HEK293T (cell line): ENCODE data around the gene ADCY2.

Source experiments
- CTCF ChIA-PET: fragments of 350-600 bp; formaldehyde crosslinking; extraction: SDS; loops from one replicate; lab custom pipeline; 2021; ENCODE audit warnings: antibody characterized with exemption, inconsistent platforms; lab: Yijun Ruan, JAX
- POLR2A ChIA-PET: fragments of 350-600 bp; formaldehyde crosslinking; extraction: SDS; loops from one replicate; lab custom pipeline; 2020; ENCODE audit warnings: antibody characterized with exemption, inconsistent platforms; lab: Yijun Ruan, JAX
- DNase-seq: peaks from one replicate; pipeline ENCODE4 v3.0.0; 2012; ENCODE audit warnings: mixed read lengths; ENCODE audit errors: extremely low spot score
- ARNT ChIP-seq: fragments of 450-650 bp; IDR thresholded peaks from 2 replicates; pipeline ENCODE4 v1.6.1; 2017; ENCODE audit warnings: mild to moderate bottlenecking
- BHLHE40 ChIP-seq: fragments of 450-650 bp; IDR thresholded peaks from 2 replicates; pipeline ENCODE4 v1.6.1; 2016; ENCODE audit warnings: mild to moderate bottlenecking, moderate library complexity, borderline replicate concordance
- CTBP1 ChIP-seq: fragments of 450-650 bp; IDR thresholded peaks from 2 replicates; pipeline ENCODE4 v1.6.1; 2016; ENCODE audit warnings: borderline replicate concordance
- ELF4 ChIP-seq: fragments of 450-650 bp; IDR thresholded peaks from 2 replicates; pipeline ENCODE4 v1.6.1; 2017; ENCODE audit warnings: antibody characterized with exemption
- FOXA1 ChIP-seq: fragments of 450-650 bp; IDR thresholded peaks from 2 replicates; pipeline ENCODE4 v1.6.1; 2016; ENCODE audit warnings: mild to moderate bottlenecking
- FOXK2 ChIP-seq: fragments of 450-650 bp; IDR thresholded peaks from 2 replicates; pipeline ENCODE4 v1.6.1; 2016; ENCODE audit warnings: mild to moderate bottlenecking
- FOXM1 ChIP-seq: fragments of 450-650 bp; IDR thresholded peaks from 2 replicates; pipeline ENCODE4 v1.6.1; 2017; ENCODE audit warnings: mild to moderate bottlenecking, borderline replicate concordance
- HDGF ChIP-seq: fragments of 450-650 bp; IDR thresholded peaks from 2 replicates; pipeline ENCODE4 v1.6.1; 2017; ENCODE audit warnings: antibody characterized with exemption, borderline replicate concordance
- L3MBTL2 ChIP-seq: fragments of 450-650 bp; conservative IDR thresholded peaks from 2 replicates; pipeline ENCODE4 v1.6.1; 2016; ENCODE audit warnings: mild to moderate bottlenecking
- LEF1 ChIP-seq: fragments of 450-650 bp; IDR thresholded peaks from 2 replicates; pipeline ENCODE4 v1.6.1; 2017; ENCODE audit warnings: mild to moderate bottlenecking, borderline replicate concordance
- NFRKB ChIP-seq: fragments of 450-650 bp; IDR thresholded peaks from 2 replicates; pipeline ENCODE4 v1.6.1; 2016; ENCODE audit warnings: mild to moderate bottlenecking, moderate library complexity
- SP1 ChIP-seq: fragments of 450-650 bp; IDR thresholded peaks from 2 replicates; pipeline ENCODE4 v1.6.1; 2017
- SUZ12 ChIP-seq: fragments of 450-650 bp; IDR thresholded peaks from 2 replicates; pipeline ENCODE4 v1.6.1; 2016; ENCODE audit warnings: mild to moderate bottlenecking
- TARDBP ChIP-seq: fragments of 450-650 bp; IDR thresholded peaks from 2 replicates; pipeline ENCODE4 v1.6.1; 2016
- ZNF384 ChIP-seq: fragments of 450-650 bp; IDR thresholded peaks from 2 replicates; pipeline ENCODE4 v1.6.1; 2016
- TF ChIP-seq, protein P1 (sequence below): fragments of 450-650 bp; IDR thresholded peaks from 2 replicates; pipeline ENCODE4 v1.6.1; 2016

The ADCY2 gene

DNA sequence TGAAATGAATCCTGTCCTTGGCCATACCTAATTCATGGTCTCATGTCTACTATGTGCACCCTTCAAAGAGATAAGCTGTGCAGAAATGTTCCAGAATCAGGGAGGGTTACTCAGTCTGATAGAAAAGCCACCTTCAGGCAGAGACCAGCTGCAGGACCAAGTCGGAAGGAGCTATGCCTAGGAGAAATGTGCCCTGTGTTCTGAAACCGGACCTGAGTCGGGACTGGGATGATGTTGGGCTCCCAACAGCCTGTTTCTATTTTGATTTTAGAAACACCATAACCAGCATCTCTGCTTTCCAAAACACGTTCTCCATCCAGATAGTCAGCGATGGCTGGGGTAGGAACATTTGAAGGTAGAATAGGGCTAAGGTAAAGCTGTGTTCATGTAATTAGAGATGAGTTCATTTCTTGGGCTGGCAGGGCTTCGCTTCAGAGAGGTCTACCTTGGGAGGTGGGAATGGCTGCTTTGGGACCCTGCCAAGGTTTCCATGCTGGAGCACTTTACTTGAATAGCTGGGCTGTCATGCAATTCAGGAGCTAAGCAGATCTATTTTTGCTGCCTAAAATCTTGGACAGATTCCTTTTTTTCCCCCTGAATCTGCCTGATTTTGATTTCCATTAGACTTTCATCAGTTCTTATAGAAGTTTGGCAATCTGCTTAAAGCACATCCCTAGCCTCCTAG lies 2.8 kb downstream of the ADCY2 start:
- CTCF ChIA-PET: no interaction called here
- POLR2A ChIA-PET: no interaction called here
- TF ChIP-seq SUZ12 (no peak), FOXM1 (no peak), NFRKB (no peak), ZNF384 (no peak), HDGF (no peak), TARDBP (no peak), ELF4 (no peak), BHLHE40 (no peak), ARNT (no peak), LEF1 (no peak)
- TF ChIP-seq, protein P1, sequence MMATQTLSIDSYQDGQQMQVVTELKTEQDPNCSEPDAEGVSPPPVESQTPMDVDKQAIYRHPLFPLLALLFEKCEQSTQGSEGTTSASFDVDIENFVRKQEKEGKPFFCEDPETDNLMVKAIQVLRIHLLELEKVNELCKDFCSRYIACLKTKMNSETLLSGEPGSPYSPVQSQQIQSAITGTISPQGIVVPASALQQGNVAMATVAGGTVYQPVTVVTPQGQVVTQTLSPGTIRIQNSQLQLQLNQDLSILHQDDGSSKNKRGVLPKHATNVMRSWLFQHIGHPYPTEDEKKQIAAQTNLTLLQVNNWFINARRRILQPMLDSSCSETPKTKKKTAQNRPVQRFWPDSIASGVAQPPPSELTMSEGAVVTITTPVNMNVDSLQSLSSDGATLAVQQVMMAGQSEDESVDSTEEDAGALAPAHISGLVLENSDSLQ: no peak
- no peak for DNase-seq

DNA sequence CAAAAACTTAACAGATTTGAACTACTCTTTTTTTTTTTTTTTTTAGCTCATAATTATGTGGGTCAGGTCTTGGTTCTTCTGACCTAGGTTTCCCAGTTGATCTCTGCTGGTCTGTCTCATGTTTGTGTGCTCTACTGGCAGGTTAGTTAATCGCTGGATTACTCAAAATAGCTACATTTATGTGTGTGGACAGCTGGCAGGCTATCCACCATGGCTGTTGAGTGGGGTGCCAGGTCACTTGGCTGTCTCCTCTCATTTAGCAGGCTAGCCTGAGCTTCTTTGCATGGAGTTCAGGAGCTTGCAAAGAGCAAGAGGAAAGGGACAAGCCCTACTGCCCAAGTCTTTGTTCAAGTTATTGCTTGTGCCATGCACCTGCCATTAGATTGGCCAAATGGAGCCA lies 9.3 kb downstream of the ADCY2 start:
- POLR2A ChIA-PET: no interaction called here
- TF ChIP-seq TARDBP (no peak), CTBP1 (no peak), LEF1 (no peak), BHLHE40 (no peak), NFRKB (no peak), FOXM1 (no peak), ZNF384 (no peak)
- TF ChIP-seq, protein P1: no peak
- CTCF ChIA-PET: interaction anchor here (0.6 kb wide), 1 partner anchor 854 kb away, joined by 4 read pairs; no protein-coding TSS in a partner anchor
- no peak for DNase-seq

DNA sequence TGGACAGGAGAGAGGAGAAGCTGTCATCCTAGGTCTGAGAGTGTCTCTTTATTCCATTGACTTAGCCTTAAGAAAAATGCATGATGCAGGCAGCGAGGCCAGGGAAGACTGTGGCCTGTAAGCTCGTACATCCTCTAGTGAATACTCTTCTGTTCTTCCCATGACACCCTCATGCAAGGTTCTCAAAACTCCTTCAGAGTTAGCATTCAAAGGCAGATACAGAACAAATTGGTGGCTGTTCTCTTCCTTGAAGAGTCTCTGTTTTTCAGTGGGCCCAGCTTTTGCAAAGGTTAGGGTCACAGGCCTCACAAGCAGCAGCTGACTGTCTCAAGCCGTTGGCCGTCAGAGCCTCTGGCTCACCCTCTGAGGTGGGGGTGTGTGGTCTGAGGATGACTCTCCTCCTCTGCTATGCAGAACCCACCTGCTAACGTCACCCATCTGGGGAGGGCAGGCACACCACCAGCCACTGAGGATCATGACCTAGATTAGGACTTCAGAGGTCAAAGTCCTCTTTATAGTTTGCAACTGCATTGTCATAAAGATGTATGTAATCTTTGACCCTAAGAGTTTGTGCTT lies 15.1 kb downstream of the ADCY2 start:
- no peak for DNase-seq
- no peak for TF ChIP-seq LEF1
- TF ChIP-seq, protein P1: no peak
- TF ChIP-seq SP1: no peak
- no peak for TF ChIP-seq CTBP1
- TF ChIP-seq FOXA1: no peak
- no peak for TF ChIP-seq FOXK2
- CTCF ChIA-PET: no interaction called here
- POLR2A ChIA-PET: no interaction called here

DNA sequence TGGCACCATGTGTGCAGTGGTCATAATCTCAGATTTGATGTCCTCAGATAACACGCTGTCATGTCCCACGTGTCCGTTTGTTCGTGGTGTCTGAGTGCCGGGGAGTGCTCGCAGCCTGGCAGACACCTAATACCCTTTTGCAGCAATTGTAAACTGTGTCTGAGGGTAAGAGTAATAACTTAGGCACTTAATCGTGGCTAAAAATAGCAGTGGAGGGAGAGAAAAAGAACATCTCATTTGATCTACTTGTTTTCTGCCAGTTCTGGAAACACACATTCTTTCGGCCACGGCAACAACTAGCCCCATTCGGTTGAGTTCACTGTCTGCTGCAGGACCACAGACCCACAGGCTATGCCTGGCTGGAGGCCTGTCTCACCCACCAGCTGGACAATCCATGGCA lies 16.5 kb downstream of the ADCY2 start:
- no peak for TF ChIP-seq FOXA1
- no peak for TF ChIP-seq BHLHE40
- no peak for TF ChIP-seq HDGF
- no peak for TF ChIP-seq ZNF384
- no peak for TF ChIP-seq CTBP1
- no peak for TF ChIP-seq ELF4
- no peak for TF ChIP-seq ARNT
- TF ChIP-seq NFRKB: no peak
- no peak for TF ChIP-seq SP1
- no peak for TF ChIP-seq FOXM1
- TF ChIP-seq TARDBP: no peak
- no peak for TF ChIP-seq L3MBTL2
- TF ChIP-seq SUZ12: no peak
- no peak for TF ChIP-seq FOXK2
- no peak for TF ChIP-seq LEF1
- POLR2A ChIA-PET: no interaction called here
- CTCF ChIA-PET: no interaction called here
- no peak for DNase-seq

DNA sequence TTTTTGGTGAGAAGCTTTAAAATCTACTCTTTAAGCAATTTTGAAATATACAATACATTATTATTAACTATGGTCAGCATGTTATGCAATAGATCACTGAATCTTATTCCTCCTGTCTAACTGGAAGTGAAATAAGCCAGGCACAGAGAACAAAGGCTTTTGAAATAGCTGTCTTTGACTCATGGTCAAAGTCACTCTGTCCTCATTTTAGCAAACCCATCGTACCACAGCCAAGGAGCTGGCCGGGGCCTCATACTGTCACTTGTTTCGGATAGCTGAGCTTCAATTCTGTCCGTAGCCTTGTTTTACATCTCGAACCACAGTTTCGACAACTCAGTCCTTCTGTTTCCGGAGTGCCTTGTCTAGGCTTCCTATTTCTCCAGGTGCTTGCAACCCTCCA lies 19.2 kb downstream of the ADCY2 start:
- POLR2A ChIA-PET: no interaction called here
- TF ChIP-seq BHLHE40 (no peak), CTBP1 (no peak), SP1 (no peak), ZNF384 (no peak), HDGF (no peak), ELF4 (no peak), FOXA1 (no peak), TARDBP (no peak), ARNT (no peak), NFRKB (no peak), SUZ12 (no peak), LEF1 (no peak), FOXM1 (no peak), L3MBTL2 (no peak), FOXK2 (no peak)
- TF ChIP-seq, protein P1: no peak

More for the DNA sequence above, 19.2 kb downstream of the ADCY2 start:
- CTCF ChIA-PET: no interaction called here
- no peak for DNase-seq
